Keratinocyte (primary cell): ENCODE measurements around the gene CTDSPL.

Source experiments
- EZH2 ChIP-seq: IDR thresholded peaks from one replicate; pipeline ENCODE4 v1.6.1; 2012; ENCODE audit warnings: inconsistent platforms, mild to moderate bottlenecking, low read length, moderate library complexity
- TF ChIP-seq, protein P1 (sequence below), 3 experiments: IDR thresholded peaks in 1 of 3; conservative IDR thresholded peaks in 1 of 3; optimal IDR thresholded peaks in 1 of 3; 2 replicates in 2 of 3; 3 replicates in 1 of 3; pipeline versions ENCODE3 to v1.5.1; 2011; ENCODE audit warnings: low read length in 3 of 3, mild to moderate bottlenecking in 3 of 3, moderate library complexity in 2 of 3, control low read depth in 1 of 3, inconsistent platforms in 1 of 3; ENCODE audit not compliant: insufficient read depth in 2 of 3; ENCODE audit errors: extremely low read depth in 1 of 3

DNA sequence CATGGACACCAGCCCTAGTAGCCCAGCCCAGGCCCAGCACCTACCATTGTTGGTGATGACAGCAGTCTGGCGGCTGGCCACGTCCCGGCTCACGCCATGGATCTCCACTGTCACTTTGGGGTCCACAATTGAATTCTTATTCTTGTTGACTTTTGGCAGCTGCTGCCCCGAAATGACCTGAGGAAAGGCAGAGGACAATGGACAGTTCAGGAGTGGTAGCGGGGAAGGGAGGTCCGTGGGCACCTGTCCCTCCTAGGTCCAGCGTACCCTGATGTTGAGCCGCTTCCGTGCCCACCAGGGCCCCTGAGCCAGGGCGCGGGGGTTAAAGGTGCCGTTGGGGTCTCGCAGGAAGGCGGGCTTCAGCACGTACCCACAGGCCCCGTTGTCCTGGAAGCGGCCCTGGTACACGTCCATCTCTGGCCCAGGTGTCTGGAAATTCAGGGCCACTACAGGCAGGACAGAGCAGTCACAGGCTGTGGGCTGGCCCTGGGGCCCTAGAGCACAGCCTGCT lies 146.6 kb downstream of the CTDSPL start:
- TF ChIP-seq, protein P1, sequence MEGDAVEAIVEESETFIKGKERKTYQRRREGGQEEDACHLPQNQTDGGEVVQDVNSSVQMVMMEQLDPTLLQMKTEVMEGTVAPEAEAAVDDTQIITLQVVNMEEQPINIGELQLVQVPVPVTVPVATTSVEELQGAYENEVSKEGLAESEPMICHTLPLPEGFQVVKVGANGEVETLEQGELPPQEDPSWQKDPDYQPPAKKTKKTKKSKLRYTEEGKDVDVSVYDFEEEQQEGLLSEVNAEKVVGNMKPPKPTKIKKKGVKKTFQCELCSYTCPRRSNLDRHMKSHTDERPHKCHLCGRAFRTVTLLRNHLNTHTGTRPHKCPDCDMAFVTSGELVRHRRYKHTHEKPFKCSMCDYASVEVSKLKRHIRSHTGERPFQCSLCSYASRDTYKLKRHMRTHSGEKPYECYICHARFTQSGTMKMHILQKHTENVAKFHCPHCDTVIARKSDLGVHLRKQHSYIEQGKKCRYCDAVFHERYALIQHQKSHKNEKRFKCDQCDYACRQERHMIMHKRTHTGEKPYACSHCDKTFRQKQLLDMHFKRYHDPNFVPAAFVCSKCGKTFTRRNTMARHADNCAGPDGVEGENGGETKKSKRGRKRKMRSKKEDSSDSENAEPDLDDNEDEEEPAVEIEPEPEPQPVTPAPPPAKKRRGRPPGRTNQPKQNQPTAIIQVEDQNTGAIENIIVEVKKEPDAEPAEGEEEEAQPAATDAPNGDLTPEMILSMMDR (optimal IDR thresholded peaks at IDR 0.05 in 1 of 3, IDR thresholded peaks at IDR 0.05 in 1 of 3, conservative IDR thresholded peaks at IDR 0.05 in 1 of 3; ENCODE audit: extremely low read depth in 1 of 3, insufficient read depth in 2 of 3, low read length in 3 of 3) = no peak
- no peak for TF ChIP-seq EZH2
